Adrenal gland (tissue), 12 donors: ENCODE data around the gene AMZ2. TPM values are rescaled to one million over a fixed set of nuclear protein-coding genes. Genes with fewer than 3 reads are reported as not detected.
"Not testable (repeated sequence)": the region's sequence is repeated elsewhere in the genome, so short reads cannot be mapped to it uniquely, and the experiment has no call there.

ENCODE experiments used
- DNase-seq, 7 donors: peaks; one replicate each; pipeline ENCODE4 v3.0.0-alpha.2; 2019 to 2020
- H3K27ac ChIP-seq, 5 donors: fragments of 200-600 bp; sonication (generic) in 4 of 5; 1 replicate in 3 of 5; 2 replicates in 2 of 5; pipeline versions ENCODE4 v1.5.1 to v1.8.0; 2016 to 2020; ENCODE audit warnings: mild to moderate bottlenecking in 1 of 5
- H3K27me3 ChIP-seq: fragments of 200-600 bp; 2 replicates; pipeline ENCODE4 v1.8.0; 2021
- H3K36me3 ChIP-seq, 2 donors: fragments of 200-600 bp; replicated peaks in 1 of 2; 1 replicate in 1 of 2; 2 replicates in 1 of 2; pipeline versions ENCODE4 v1.5.1 to v1.8.0; 2018 to 2022
- H3K4me1 ChIP-seq, 2 donors: fragments of 200-600 bp; replicated peaks in 1 of 2; 1 replicate in 1 of 2; 2 replicates in 1 of 2; pipeline versions ENCODE4 v1.5.1 to v1.8.0; 2018 to 2021
- H3K4me3 ChIP-seq, 4 donors: fragments of 200-600 bp; sonication (generic) in 3 of 4; one replicate each; pipeline ENCODE4 v1.5.1; 2016 to 2018
- H3K9me3 ChIP-seq, 3 donors: fragments of 200-600 bp; sonication (generic) in 1 of 3; replicated peaks in 1 of 3; 1 replicate in 2 of 3; 2 replicates in 1 of 3; pipeline versions ENCODE4 v1.5.1 to v1.8.0; 2016 to 2021
- CTCF ChIP-seq, 6 experiments: fragments of 450-650 bp in 4 of 6; fragments of 200-600 bp in 2 of 6; sonication (generic) in 1 of 6; IDR thresholded peaks; 1 replicate in 5 of 6; 2 replicates in 1 of 6; pipeline versions ENCODE4 v1.5.1 to v1.8.0; 2016 to 2021; ENCODE audit warnings: antibody characterized with exemption in 6 of 6, mild to moderate bottlenecking in 2 of 6, moderate library complexity in 1 of 6
- POLR2A ChIP-seq, 2 donors: fragments of 450-650 bp; IDR thresholded peaks; one replicate each; pipeline ENCODE4 v1.6.1; 2017; ENCODE audit warnings: antibody characterized with exemption in 2 of 2, mild to moderate bottlenecking in 2 of 2, moderate library complexity in 1 of 2
- WGBS, 4 donors: extraction: QIAGEN DNeasy Blood & Tissue Kit in 2 of 4; methylation state at CpG; one replicate each; pipeline versions ENCODE4 v1.1.5 to v1.1.7; 2013 to 2017; 5-methylcytosine and 5-hydroxymethylcytosine counted together
- intact Hi-C, 2 donors: fragments of 100-400 bp; cut with DNase I; formaldehyde crosslinking; loops; one replicate each; pipeline versions ENCODE4 v1.14.1 to v1.15.0; 2022 to 2023
- polyA plus RNA-seq, 3 donors: library from polyadenylated mRNA; stranded (reverse); fragments of 200-250 nt in 2 of 3; fragments of 350-450 nt in 1 of 3; fragmentation: Illumina TruSeq in 1 of 3; extraction: RNeasy Lipid Tissue Mini Kit (QIAGEN cat#74804) in 1 of 3; gene quantifications; one replicate each; pipeline ENCODE4 v1.2.3, GENCODE V29; 2013 to 2014
- total RNA-seq, 9 donors: library from RNA; depleted of rRNA in 4 of 9; stranded (reverse); fragments of >200 nt in 4 of 9; fragments of 120-200 nt in 1 of 9; fragmentation: NEBNext Ultra II Directional in 1 of 9; extraction: Animal tissue kit (Norgen Biotek cat#: 25700) in 1 of 9; gene quantifications; one replicate each; pipeline versions ENCODE4 v1.1.0 to v1.2.4, GENCODE V29; 2013 to 2023
- donor health status: healthy with polysubstance abuse.
- donor health status: Bipolar disorder and iron deficiency.
- donor health status: DM: yes; HTN: yes; CAD: no.
- donor health status: DM: no; HTN: no; CAD: no.
- donor health status: DM: no; HTN: no; CAD: no.
- donor health status: DM: yes; HTN: yes; CAD: no.

The AMZ2 gene
- total and polyA plus RNA-seq, 12 donors, result 55.5 to 135 (median 83.1) TPM

GRCh38 chr17:68246271-68247028 lies 1.4 kb upstream of the AMZ2 start:
- intact Hi-C loops, result no loop called here
- peaks cover 10% of the 10 kb centered on the region in 2 donors for H3K4me1 ChIP-seq
- H3K36me3 ChIP-seq, result peaks cover 0 to 9% of the 10 kb centered on the region in 2 donors
- peak overlapping the region in 1 of 5 donors; percentile 97 for H3K27ac ChIP-seq
- no peak for TF ChIP-seq POLR2A (IDR thresholded peaks at IDR 0.05)
- TF ChIP-seq CTCF (IDR thresholded peaks at IDR 0.05), result no peak
- WGBS, 4 donors, result 91 to 93% (median 93%) methylated on average over 24 of the region's 24 CpGs
- H3K4me3 ChIP-seq, result peak overlapping the region in 1 of 4 donors; percentile 91
- DNase-seq, result peak in 3 of 7 donors; percentile 25 to 69 (median 28)
- no peaks in the 10 kb centered on the region for H3K27me3 ChIP-seq
- H3K9me3 ChIP-seq, result no peaks in the 10 kb centered on the region

GRCh38 chr17:68248199-68248825 lies 469 bp downstream of the AMZ2 start:
- H3K27me3 ChIP-seq, result no peaks in the 10 kb centered on the region
- no peaks in the 10 kb centered on the region for H3K9me3 ChIP-seq
- H3K36me3 ChIP-seq, result peaks cover 0 to 17% of the 10 kb centered on the region in 2 donors
- peak in 5 of 7 donors; percentile 59 to 88 (median 77) for DNase-seq
- 1 to 4% (median 3%) methylated on average over 6 to 19 of the region's 19 CpGs for WGBS, 4 donors
- H3K4me1 ChIP-seq, result peaks cover 10% of the 10 kb centered on the region in 2 donors
- peak overlapping the region; percentile 92 to 98 (median 97) for H3K27ac ChIP-seq
- no peak for TF ChIP-seq CTCF (IDR thresholded peaks at IDR 0.05)
- no peak for TF ChIP-seq POLR2A (IDR thresholded peaks at IDR 0.05)
- intact Hi-C loops, result no loop called here
- H3K4me3 ChIP-seq, result peak overlapping the region; percentile 26 to 91 (median 62)

- H3K27me3 ChIP-seq, result no peaks in the 10 kb centered on the region
- peak overlapping the region in 1 of 4 donors; percentile 91 for H3K4me3 ChIP-seq
- no peak for DNase-seq
- H3K36me3 ChIP-seq, result peaks cover 0 to 18% of the 10 kb centered on the region in 2 donors
- TF ChIP-seq CTCF (IDR thresholded peaks at IDR 0.05) (no peak), POLR2A (IDR thresholded peaks at IDR 0.05) (no peak)
- no peaks in the 10 kb centered on the region for H3K9me3 ChIP-seq
- peak overlapping the region in 3 of 5 donors; percentile 97 to 98 (median 98) for H3K27ac ChIP-seq
- H3K4me1 ChIP-seq, result peaks cover 10% of the 10 kb centered on the region in 2 donors
- intact Hi-C loops, result no loop called here
- 62 to 70% (median 66%) methylated on average over 5 of the region's 5 CpGs for WGBS, 4 donors
Measured at GRCh38 chr17:68248891-68249290, 1.0 kb downstream of the AMZ2 start.

- Histone ChIP-seq H3K36me3 (peaks cover 0 to 23% of the 10 kb centered on the region in 2 donors), H3K4me1 (peaks cover 10% of the 10 kb centered on the region in 2 donors), H3K9me3 (no peaks in the 10 kb centered on the region), H3K4me3 (no peak overlapping the region), H3K27ac (peak overlapping the region in 1 of 5 donors; percentile 97), H3K27me3 (no peaks in the 10 kb centered on the region)
- intact Hi-C loops, result no loop called here
- DNase-seq, result no peak
- TF ChIP-seq POLR2A (IDR thresholded peaks at IDR 0.05) (no peak), CTCF (IDR thresholded peaks at IDR 0.05) (no peak)
- 65 to 75% (median 68%) methylated on average over 7 of the region's 7 CpGs for WGBS, 4 donors
Measured at GRCh38 chr17:68249354-68249765, 1.5 kb downstream of the AMZ2 start.

- H3K36me3 ChIP-seq, result peaks cover 0 to 41% of the 10 kb centered on the region in 2 donors
- H3K4me3 ChIP-seq, intact Hi-C loops, H3K27me3 ChIP-seq, DNase-seq, H3K9me3 ChIP-seq, H3K27ac ChIP-seq: not testable (repeated sequence)
- 76 to 88% (median 83%) methylated on average over 6 to 7 of the region's 7 CpGs for WGBS, 4 donors
- H3K4me1 ChIP-seq, result peaks cover 8 to 10% of the 10 kb centered on the region in 2 donors
Measured at GRCh38 chr17:68253426-68253825, 5.6 kb downstream of the AMZ2 start.
